HG03575 (cell line): ENCODE data around the gene PLD5.
"Not testable (repeated sequence)": the region's sequence is repeated elsewhere in the genome, so short reads cannot be mapped to it uniquely, and the experiment has no call there.

Source experiments
- ATAC-seq: cut with Tn5 transposase; IDR thresholded peaks from one replicate; pipeline ENCODE4 v1.9.1; 2021; ENCODE audit not compliant: unreplicated experiment, insufficient number of reproducible peaks, low FRiP score; ENCODE audit errors: extremely low read depth

PLD5 gene

GRCh38 chr1:242225767-242226573 lies 298.5 kb downstream of the PLD5 start:
- peak; percentile 83 for ATAC-seq

- ATAC-seq: not testable (repeated sequence)
Measured at GRCh38 chr1:242224878-242225766, 299.4 kb downstream of the PLD5 start.

GRCh38 chr1:242224461-242224860 lies 300.0 kb downstream of the PLD5 start:
- ATAC-seq: no peak

GRCh38 chr1:242219905-242220304 lies 304.6 kb downstream of the PLD5 start:
- ATAC-seq: no peak

- no peak for ATAC-seq
Measured at GRCh38 chr1:242219298-242219901, 305.1 kb downstream of the PLD5 start.

GRCh38 chr1:242216368-242216767 lies 308.1 kb downstream of the PLD5 start:
- ATAC-seq: no peak

GRCh38 chr1:242214455-242214854 lies 310.0 kb downstream of the PLD5 start:
- not testable (repeated sequence) for ATAC-seq

- ATAC-seq: not testable (repeated sequence)
Measured at GRCh38 chr1:242212961-242213360, 311.5 kb downstream of the PLD5 start.

GRCh38 chr1:242212401-242212800 lies 312.1 kb downstream of the PLD5 start:
- ATAC-seq: no peak

- ATAC-seq: no peak
Measured at GRCh38 chr1:242211254-242212022, 313.1 kb downstream of the PLD5 start.

- not testable (repeated sequence) for ATAC-seq
Measured at GRCh38 chr1:242210316-242210715, 314.2 kb downstream of the PLD5 start.

- ATAC-seq: no peak
Measured at GRCh38 chr1:242209063-242209462, 315.4 kb downstream of the PLD5 start.

- ATAC-seq: no peak
Measured at GRCh38 chr1:242208021-242208420, 316.5 kb downstream of the PLD5 start.

GRCh38 chr1:242206994-242207393 lies 317.5 kb downstream of the PLD5 start:
- ATAC-seq: no peak

- no peak for ATAC-seq
Measured at GRCh38 chr1:242205622-242206489, 318.6 kb downstream of the PLD5 start.

- no peak for ATAC-seq
Measured at GRCh38 chr1:242203262-242203661, 321.2 kb downstream of the PLD5 start.

- ATAC-seq: no peak
Measured at GRCh38 chr1:242201090-242201489, 323.4 kb downstream of the PLD5 start.
